OCI-LY3 (cell line): Measurements from ENCODE around the gene MARK4.
"Not testable (repeated sequence)": the region's sequence is repeated elsewhere in the genome, so short reads cannot be mapped to it uniquely, and the experiment has no call there.

Source experiments
- H2AFZ ChIP-seq: fragments of 200-600, 300-600 bp; shearing (Covaris generic); 2 replicates; pipeline ENCODE4 v1.6.0; 2014; ENCODE audit warnings: antibody characterized with exemption, low read depth, low read length
- H3K27ac ChIP-seq: fragments of 200-600, 300-600 bp; sonication (generic); 2 replicates; pipeline ENCODE4 v1.5.1; 2014; ENCODE audit warnings: mild to moderate bottlenecking, low read length, moderate library complexity, mixed read lengths
- H3K27me3 ChIP-seq: fragments of 200-600, 300-600 bp; sonication (generic); 2 replicates; pipeline ENCODE4 v1.6.1; 2014; ENCODE audit warnings: low read depth, low read length, mixed read lengths
- H3K36me3 ChIP-seq: fragments of 200-600, 300-600 bp; sonication (generic); replicated peaks from 2 replicates; pipeline ENCODE3; 2014; ENCODE audit warnings: low read depth, low read length, mixed read lengths
- H3K4me1 ChIP-seq: fragments of 300-600, 200-600 bp; sonication (generic); 2 replicates; pipeline ENCODE4 v1.6.1; 2014; ENCODE audit warnings: low read length, mixed read lengths
- H3K4me2 ChIP-seq: fragments of 200-600, 300-600 bp; sonication (generic); 2 replicates; pipeline ENCODE4 v1.6.1; 2014; ENCODE audit warnings: low read length, mixed read lengths
- H3K4me3 ChIP-seq: fragments of 300-600, 200-600 bp; sonication (generic); 2 replicates; pipeline ENCODE4 v1.5.1; 2014; ENCODE audit warnings: antibody characterized with exemption, mild to moderate bottlenecking, low read length, moderate library complexity
- H3K79me2 ChIP-seq: fragments of 300-600, 200-600 bp; shearing (Covaris generic); 2 replicates; pipeline ENCODE4 v1.6.1; 2014; ENCODE audit warnings: mild to moderate bottlenecking, low read length, mixed read lengths
- H3K9ac ChIP-seq: fragments of 300-600, 200-600 bp; shearing (Covaris generic); 2 replicates; pipeline ENCODE4 v1.6.0; 2014; ENCODE audit warnings: mild to moderate bottlenecking, low read length, moderate library complexity
- H3K9me3 ChIP-seq: fragments of 200-600, 300-600 bp; shearing (Covaris generic); 2 replicates; pipeline ENCODE4 v1.6.1; 2014; ENCODE audit warnings: low read length, mixed read lengths; ENCODE audit not compliant: insufficient read depth
- H4K20me1 ChIP-seq: fragments of 200-600, 300-600 bp; sonication (generic); 2 replicates; pipeline ENCODE4 v1.6.1; 2016; ENCODE audit warnings: low read length, mixed read lengths; ENCODE audit not compliant: insufficient read depth
- CTCF ChIP-seq: fragments of 200-600, 300-600 bp; sonication (generic); IDR thresholded peaks from 2 replicates; pipeline ENCODE4 v1.5.1; 2014; ENCODE audit warnings: antibody characterized with exemption, low read length, low read depth
- EZH2phosphoT487 ChIP-seq: fragments of 200-600 bp; shearing (Covaris generic); IDR thresholded peaks from 2 replicates; pipeline ENCODE4 v1.6.1; 2018; ENCODE audit warnings: antibody characterized with exemption, mixed run types, low read depth

MARK4 gene

DNA sequence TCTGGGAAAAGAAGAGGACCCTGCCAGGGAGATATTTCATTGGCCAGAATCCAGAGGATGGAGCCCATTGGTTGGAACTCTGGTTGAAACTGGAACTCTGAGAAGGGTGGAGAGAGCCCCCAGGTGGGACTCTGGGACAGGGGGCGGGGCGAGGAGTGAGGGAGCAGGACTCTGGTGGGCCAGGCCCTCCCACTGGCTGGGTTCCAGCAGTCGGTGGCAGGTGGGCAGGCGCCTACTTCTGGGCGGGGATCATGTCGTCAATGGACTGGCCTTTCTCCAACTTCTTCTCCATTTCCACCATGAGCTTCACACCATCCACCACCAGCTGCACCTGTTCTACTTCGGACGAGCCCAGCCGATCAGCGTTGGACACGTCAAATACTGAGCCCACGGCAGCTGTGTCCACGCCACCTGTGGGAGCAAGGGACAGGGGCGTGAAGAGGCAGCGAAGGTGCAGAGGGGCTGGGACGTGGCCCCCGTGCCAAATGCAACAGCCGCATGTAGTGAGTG, 55.5 kb downstream of the MARK4 start:
- H3K27me3 ChIP-seq, result no peaks in the 10 kb centered on the region
- TF ChIP-seq CTCF (no peak), EZH2phosphoT487 (no peak)
- H3K36me3 ChIP-seq, result no peaks in the 10 kb centered on the region
- H2AFZ ChIP-seq, result no peak overlapping the region
- H3K27ac ChIP-seq, result no peak overlapping the region
- no peaks in the 10 kb centered on the region for H3K9me3 ChIP-seq
- no peaks in the 10 kb centered on the region for H3K79me2 ChIP-seq
- H3K4me1 ChIP-seq, result no peaks in the 10 kb centered on the region
- no peak overlapping the region for H3K4me2 ChIP-seq
- no peak overlapping the region for H3K4me3 ChIP-seq
- no peaks in the 10 kb centered on the region for H4K20me1 ChIP-seq
- H3K9ac ChIP-seq, result no peak overlapping the region

GRCh38 chr19:45307361-45307760, 56.3 kb downstream of the MARK4 start:
- no peaks in the 10 kb centered on the region for H3K9me3 ChIP-seq
- TF ChIP-seq CTCF (no peak), EZH2phosphoT487 (no peak)
- H3K79me2 ChIP-seq, result no peaks in the 10 kb centered on the region

GRCh38 chr19:45309322-45309721, 58.3 kb downstream of the MARK4 start:
- H3K4me3 ChIP-seq, H3K4me1 ChIP-seq, H2AFZ ChIP-seq, H4K20me1 ChIP-seq, H3K4me2 ChIP-seq, H3K36me3 ChIP-seq, H3K27ac ChIP-seq, H3K9ac ChIP-seq, H3K9me3 ChIP-seq, H3K79me2 ChIP-seq, H3K27me3 ChIP-seq: not testable (repeated sequence)

More at GRCh38 chr19:45307361-45307760, 56.3 kb downstream of the MARK4 start:
- no peaks in the 10 kb centered on the region for H3K27me3 ChIP-seq
- H2AFZ ChIP-seq, result no peak overlapping the region
- H3K9ac ChIP-seq, result no peak overlapping the region
- H3K27ac ChIP-seq, result no peak overlapping the region
- no peak overlapping the region for H3K4me3 ChIP-seq
- H3K4me2 ChIP-seq, result no peak overlapping the region
- H4K20me1 ChIP-seq, result no peaks in the 10 kb centered on the region
- no peaks in the 10 kb centered on the region for H3K36me3 ChIP-seq
- no peaks in the 10 kb centered on the region for H3K4me1 ChIP-seq

- no peak overlapping the region for H2AFZ ChIP-seq
- TF ChIP-seq CTCF (no peak), EZH2phosphoT487 (no peak)
- no peaks in the 10 kb centered on the region for H3K9me3 ChIP-seq
Measured at GRCh38 chr19:45311621-45312020, 60.5 kb downstream of the MARK4 start.

GRCh38 chr19:45312285-45312684, 61.2 kb downstream of the MARK4 start:
- not testable (repeated sequence) for H3K79me2 ChIP-seq, H3K36me3 ChIP-seq, H2AFZ ChIP-seq

More at GRCh38 chr19:45311621-45312020, 60.5 kb downstream of the MARK4 start:
- Histone ChIP-seq H3K4me2 (no peak overlapping the region), H3K27me3 (peaks cover 3% of the 10 kb centered on the region; the same call in 1 of the 2 replicates), H3K9ac (no peak overlapping the region), H3K4me3 (no peak overlapping the region), H3K4me1 (no peaks in the 10 kb centered on the region), H3K79me2 (no peaks in the 10 kb centered on the region), H4K20me1 (no peaks in the 10 kb centered on the region), H3K36me3 (no peaks in the 10 kb centered on the region), H3K27ac (no peak overlapping the region)

More at GRCh38 chr19:45312285-45312684, 61.2 kb downstream of the MARK4 start:
- H3K27me3 ChIP-seq, H3K4me2 ChIP-seq, H3K27ac ChIP-seq, H4K20me1 ChIP-seq, H3K9me3 ChIP-seq, H3K4me1 ChIP-seq, H3K4me3 ChIP-seq, H3K9ac ChIP-seq: not testable (repeated sequence)
